GM12875 (cell line): ENCODE results near the gene ARL4D.

ENCODE experiments used
- H3K4me3 ChIP-seq: one replicate; pipeline ENCODE4 v1.5.1; 2011; ENCODE audit warnings: low read depth, low read length, control low read depth
- CTCF ChIP-seq: IDR thresholded peaks from 2 replicates; pipeline ENCODE4 v1.5.1; 2011; ENCODE audit warnings: low read depth, mild to moderate bottlenecking, control low read depth, inconsistent platforms, low read length, moderate library complexity, borderline replicate concordance; ENCODE audit not compliant: insufficient read depth

Gene ARL4D

GRCh38 chr17:43356450-43356849, 42.3 kb upstream of the ARL4D start:
- no peak for TF ChIP-seq CTCF
- no peak overlapping the region for H3K4me3 ChIP-seq

- TF ChIP-seq CTCF = no peak
- H3K4me3 ChIP-seq = no peak overlapping the region
Observed at GRCh38 chr17:43356999-43357398, 41.8 kb upstream of the ARL4D start.

GRCh38 chr17:43359469-43360110, 39.2 kb upstream of the ARL4D start:
- TF ChIP-seq CTCF = no peak
- H3K4me3 ChIP-seq = peak overlapping the region; percentile 57

GRCh38 chr17:43360376-43360738, 38.4 kb upstream of the ARL4D start:
- peak overlapping the region; percentile 57 for H3K4me3 ChIP-seq
- TF ChIP-seq CTCF = no peak

- H3K4me3 ChIP-seq = peak overlapping the region; percentile 57
- no peak for TF ChIP-seq CTCF
Observed at GRCh38 chr17:43360739-43361505, 37.9 kb upstream of the ARL4D start.

GRCh38 chr17:43363181-43363925, 35.4 kb upstream of the ARL4D start:
- TF ChIP-seq CTCF = no peak
- H3K4me3 ChIP-seq = no peak overlapping the region

GRCh38 chr17:43363926-43364285, 34.9 kb upstream of the ARL4D start:
- H3K4me3 ChIP-seq = no peak overlapping the region
- no peak for TF ChIP-seq CTCF
